Tibial artery (tissue), 4 donors: ENCODE results near the gene NCAPG2.
"Not testable (repeated sequence)": the region's sequence is repeated elsewhere in the genome, so short reads cannot be mapped to it uniquely, and the experiment has no call there.

Source experiments
- DNase-seq, 2 donors: peaks; one replicate each; pipeline ENCODE4 v3.0.0-alpha.2; 2019
- H3K27ac ChIP-seq, 2 donors: fragments of 200-600 bp; sonication (generic) in 1 of 2; 1 replicate in 1 of 2; 2 replicates in 1 of 2; pipeline ENCODE4 v1.5.1; 2018 to 2019; ENCODE audit warnings: mild to moderate bottlenecking in 1 of 2
- H3K27me3 ChIP-seq, 2 donors: fragments of 200-600 bp; sonication (generic) in 1 of 2; one replicate each; pipeline versions ENCODE4 v1.5.1 to v1.6.0; 2016 to 2019
- H3K36me3 ChIP-seq, 3 donors: fragments of 200-600 bp; sonication (generic) in 2 of 3; one replicate each; pipeline ENCODE4 v1.5.1; 2016 to 2019; ENCODE audit warnings: mild to moderate bottlenecking in 2 of 3
- H3K4me1 ChIP-seq, 4 donors: fragments of 200-600 bp; sonication (generic) in 2 of 4; 1 replicate in 3 of 4; 2 replicates in 1 of 4; pipeline ENCODE4 v1.5.1; 2016 to 2019
- H3K4me3 ChIP-seq, 2 donors: fragments of 200-600 bp; sonication (generic) in 1 of 2; 1 replicate in 1 of 2; 2 replicates in 1 of 2; pipeline ENCODE4 v1.5.1; 2018 to 2019; ENCODE audit warnings: mild to moderate bottlenecking in 2 of 2
- H3K9me3 ChIP-seq, 3 donors: fragments of 200-600 bp; sonication (generic) in 1 of 3; one replicate each; pipeline ENCODE4 v1.5.1; 2016 to 2019
- CTCF ChIP-seq, 2 experiments: fragments of 200-600 bp in 1 of 2; fragments of 450-650 bp in 1 of 2; IDR thresholded peaks; one replicate each; pipeline ENCODE4 v1.5.1; 2017 to 2019; ENCODE audit warnings: antibody characterized with exemption in 2 of 2, mild to moderate bottlenecking in 1 of 2, moderate library complexity in 1 of 2
- intact Hi-C: fragments of 100-400 bp; cut with DNase I; formaldehyde crosslinking; loops from one replicate; pipeline ENCODE4 v1.15.0; 2023; ENCODE audit warnings: low total_unique reads

NCAPG2 gene

DNA sequence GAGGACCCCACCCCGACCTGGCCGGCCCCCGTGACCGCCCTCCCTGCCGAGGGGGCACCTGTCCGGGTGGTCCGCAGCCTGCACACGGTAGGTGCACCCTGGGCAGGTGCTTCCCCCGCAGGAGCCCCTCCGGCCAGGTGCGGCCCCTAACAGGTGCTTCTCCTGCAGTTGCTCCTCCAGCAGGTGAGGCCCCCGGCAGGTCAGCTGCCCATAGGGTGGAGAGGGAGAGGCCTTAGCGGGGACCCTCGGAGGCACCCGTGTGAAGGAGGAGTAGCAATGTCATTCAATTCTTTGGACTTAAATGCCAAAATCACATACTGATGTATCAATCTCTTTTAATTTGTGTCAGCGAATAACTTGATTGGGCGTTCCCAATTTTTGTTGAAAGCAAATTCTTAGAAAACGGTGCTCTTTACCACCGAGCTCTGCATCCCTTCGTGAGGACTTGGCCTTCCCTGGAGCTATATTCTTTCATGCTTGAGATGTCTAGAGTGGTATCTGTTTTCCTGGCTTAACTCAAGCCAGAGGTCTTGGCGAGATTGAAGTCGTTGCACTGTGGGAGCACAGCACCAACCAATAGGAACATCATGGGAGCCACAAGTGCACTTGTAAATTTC, 738 bp upstream of the NCAPG2 start:
- DNase-seq = no peak

DNA sequence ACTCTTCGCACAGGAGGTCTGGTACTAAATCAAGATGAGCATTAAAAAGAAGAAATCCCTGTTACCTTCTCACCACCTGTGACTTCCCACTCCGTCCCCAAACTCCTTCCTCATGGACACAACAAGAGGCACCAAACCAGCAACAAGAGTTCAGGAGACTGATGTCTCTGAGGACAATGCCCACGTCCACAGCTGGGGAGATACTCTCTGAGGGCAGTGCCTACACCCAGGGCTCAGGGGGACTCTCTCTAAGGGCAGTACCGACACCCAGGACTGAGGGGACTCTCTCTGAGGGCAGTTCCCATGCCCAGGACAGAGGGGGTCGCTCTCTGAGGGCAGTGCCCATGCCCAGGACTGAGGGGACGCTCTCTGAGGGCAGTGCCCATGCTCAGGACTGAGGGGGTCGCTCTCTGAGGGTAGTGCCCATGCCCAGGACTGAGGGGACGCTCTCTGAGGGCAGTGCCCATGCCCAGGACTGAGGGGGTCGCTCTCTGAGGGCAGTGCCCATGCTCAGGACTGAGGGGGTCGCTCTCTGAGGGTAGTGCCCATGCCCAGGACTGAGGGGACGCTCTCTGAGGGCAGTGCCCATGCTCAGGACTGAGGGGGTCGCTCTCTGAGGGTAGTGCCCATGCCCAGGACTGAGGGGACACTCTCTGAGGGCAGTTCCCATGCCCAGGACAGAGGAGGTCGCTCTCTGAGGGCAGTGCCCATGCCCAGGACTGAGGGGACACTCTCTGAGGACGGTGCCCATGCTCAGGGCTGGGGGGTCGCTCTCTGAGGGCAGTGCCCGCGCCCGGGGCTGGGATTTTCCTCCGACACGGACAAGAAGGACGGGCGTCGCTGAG, 703 bp downstream of the NCAPG2 start:
- not testable (repeated sequence) for DNase-seq, H3K9me3 ChIP-seq, H3K27me3 ChIP-seq, H3K36me3 ChIP-seq
- Histone ChIP-seq H3K4me3 (peak overlapping the region; percentile 62 to 93), H3K4me1 (peaks cover 0 to 19% (median 16%) of the 10 kb centered on the region in 4 donors), H3K27ac (peak overlapping the region; percentile 80 to 81)
- intact Hi-C loops = loop anchor here (10.0 kb wide), 1 partner anchor 161 kb away; no protein-coding TSS in a partner anchor

More for the DNA sequence above, 738 bp upstream of the NCAPG2 start:
- no peak for TF ChIP-seq CTCF (IDR thresholded peaks at IDR 0.05)
- H3K4me1 ChIP-seq = peaks cover 0 to 19% (median 16%) of the 10 kb centered on the region in 4 donors
- no peaks in the 10 kb centered on the region for H3K27me3 ChIP-seq
- peak overlapping the region; percentile 62 to 93 for H3K4me3 ChIP-seq
- H3K36me3 ChIP-seq = peaks cover 0 to 5% (median 0%) of the 10 kb centered on the region in 3 donors
- no peaks in the 10 kb centered on the region for H3K9me3 ChIP-seq
- peak overlapping the region; percentile 80 to 81 for H3K27ac ChIP-seq
- intact Hi-C loops = loop anchor here (10.0 kb wide), 1 partner anchor 159 kb away; no protein-coding TSS in a partner anchor

DNA sequence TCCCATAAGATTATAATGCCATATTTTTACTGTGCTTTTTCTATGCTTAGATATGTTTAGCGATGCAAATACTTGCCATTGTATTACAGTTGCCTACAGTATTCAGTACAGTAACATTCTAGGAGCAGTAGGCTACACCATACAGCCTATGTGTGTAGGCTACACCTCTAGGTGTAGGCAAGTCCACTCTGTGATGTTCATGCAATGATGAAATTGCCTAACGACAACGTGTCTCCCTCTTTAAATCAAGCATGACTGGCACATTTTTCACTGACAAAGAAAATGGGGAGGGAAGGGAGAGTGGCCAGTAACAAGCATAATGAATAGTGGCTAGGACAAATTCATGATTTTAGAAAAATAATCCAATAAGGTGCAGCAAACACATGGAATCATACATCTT, 1.7 kb downstream of the NCAPG2 start:
- intact Hi-C loops = loop anchor here (10.0 kb wide), 1 partner anchor 162 kb away; no protein-coding TSS in a partner anchor

DNA sequence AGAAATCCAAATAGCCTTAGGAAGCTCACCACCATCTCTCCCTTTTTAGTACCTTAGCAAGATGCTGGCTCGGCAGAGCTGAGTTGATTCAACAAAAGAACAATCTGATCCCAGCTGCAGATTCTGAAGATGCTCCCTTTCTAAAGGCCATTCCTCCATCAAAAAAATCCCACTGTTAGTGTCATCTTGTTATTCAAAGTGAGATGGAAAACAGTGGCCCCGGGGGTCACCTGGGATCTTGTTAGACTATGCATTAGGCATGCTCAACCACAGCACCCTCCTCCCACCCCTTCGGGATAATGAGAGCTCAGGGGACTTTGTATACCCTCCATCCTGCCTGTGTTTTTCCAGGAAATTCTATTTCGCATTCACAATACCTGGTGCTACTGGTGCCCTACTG, 2.4 kb downstream of the NCAPG2 start:
- H3K27ac ChIP-seq = no peak overlapping the region
- no peaks in the 10 kb centered on the region for H3K27me3 ChIP-seq
- no peak overlapping the region for H3K4me3 ChIP-seq
- no peak for DNase-seq
- peaks cover 0 to 5% (median 0%) of the 10 kb centered on the region in 3 donors for H3K36me3 ChIP-seq
- peaks cover 0 to 19% (median 16%) of the 10 kb centered on the region in 4 donors for H3K4me1 ChIP-seq
- intact Hi-C loops = loop anchor here (10.0 kb wide), 1 partner anchor 163 kb away; no protein-coding TSS in a partner anchor
- no peaks in the 10 kb centered on the region for H3K9me3 ChIP-seq
- no peak for TF ChIP-seq CTCF (IDR thresholded peaks at IDR 0.05)

More for the DNA sequence above, 1.7 kb downstream of the NCAPG2 start:
- no peak for TF ChIP-seq CTCF (IDR thresholded peaks at IDR 0.05)
- Histone ChIP-seq H3K27me3 (no peaks in the 10 kb centered on the region), H3K36me3 (peaks cover 0 to 5% (median 0%) of the 10 kb centered on the region in 3 donors), H3K4me3 (no peak overlapping the region), H3K4me1 (peaks cover 0 to 19% (median 16%) of the 10 kb centered on the region in 4 donors), H3K9me3 (no peaks in the 10 kb centered on the region), H3K27ac (no peak overlapping the region)
- DNase-seq = no peak

DNA sequence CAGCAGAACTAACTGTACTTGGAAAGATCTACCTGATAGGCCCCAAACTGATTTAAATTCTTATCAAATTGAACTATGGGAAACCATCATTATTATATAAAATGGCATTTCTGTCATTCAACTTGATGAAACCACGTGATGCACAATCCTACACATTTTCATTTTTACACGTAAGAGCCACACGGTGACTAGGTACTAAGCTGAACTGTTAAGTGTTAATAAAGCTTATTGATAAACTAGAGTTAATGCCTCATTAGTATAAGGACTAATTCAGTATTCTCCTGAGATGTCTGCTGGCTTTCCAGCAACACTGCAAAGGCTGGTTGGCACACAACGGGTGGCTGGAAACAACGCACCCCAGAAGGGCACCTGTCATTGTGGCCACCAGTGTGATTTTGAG, 4.6 kb downstream of the NCAPG2 start:
- intact Hi-C loops = loop anchor here (10.0 kb wide), 1 partner anchor 165 kb away; no protein-coding TSS in a partner anchor
- Histone ChIP-seq H3K36me3 (peaks cover 0 to 5% (median 0%) of the 10 kb centered on the region in 3 donors), H3K4me1 (peaks cover 0 to 14% (median 9%) of the 10 kb centered on the region in 4 donors), H3K27me3 (no peaks in the 10 kb centered on the region), H3K4me3 (no peak overlapping the region), H3K27ac (no peak overlapping the region), H3K9me3 (no peaks in the 10 kb centered on the region)
- TF ChIP-seq CTCF (IDR thresholded peaks at IDR 0.05) = no peak
- DNase-seq = no peak
